Loucy (cell line): ENCODE results near the gene AP5Z1.

Experiments
- H2AFZ ChIP-seq: fragments of 200-600 bp; sonication (generic); 2 replicates; pipeline ENCODE4 v1.6.0; 2016; ENCODE audit warnings: antibody characterized with exemption, mild to moderate bottlenecking, low read length, moderate library complexity
- H3F3A ChIP-seq: fragments of 200-600 bp; 2 replicates; pipeline ENCODE4 v1.6.0; 2016; ENCODE audit warnings: antibody characterized with exemption, low read depth, mild to moderate bottlenecking
- H3K27me3 ChIP-seq: fragments of 200-600 bp; sonication (generic); 2 replicates; pipeline ENCODE4 v1.6.1; 2014; ENCODE audit warnings: low read length, mild to moderate bottlenecking; ENCODE audit not compliant: insufficient read depth, poor library complexity, severe bottlenecking
- H3K36me3 ChIP-seq: fragments of 200-600 bp; sonication (generic); 2 replicates; pipeline ENCODE4 v1.6.1; 2016; ENCODE audit warnings: low read length; ENCODE audit not compliant: insufficient read depth
- H3K4me1 ChIP-seq: fragments of 200-600 bp; sonication (generic); 2 replicates; pipeline ENCODE4 v1.5.1; 2014; ENCODE audit warnings: low read length, mild to moderate bottlenecking; ENCODE audit not compliant: insufficient read depth, poor library complexity, severe bottlenecking
- H3K4me2 ChIP-seq: fragments of 200-600 bp; sonication (generic); 2 replicates; pipeline ENCODE4 v1.6.0; 2014; ENCODE audit warnings: antibody characterized with exemption, low read length, low read depth, mild to moderate bottlenecking; ENCODE audit not compliant: poor library complexity, severe bottlenecking
- H3K4me3 ChIP-seq: fragments of 200-600 bp; sonication (generic); 2 replicates; pipeline ENCODE4 v1.5.1; 2014; ENCODE audit warnings: low read length, mild to moderate bottlenecking, mixed read lengths; ENCODE audit not compliant: poor library complexity, severe bottlenecking
- H3K79me2 ChIP-seq: fragments of 200-600 bp; sonication (generic); 2 replicates; pipeline ENCODE4 v1.6.1; 2014; ENCODE audit warnings: low read length; ENCODE audit not compliant: insufficient read depth
- H3K9ac ChIP-seq: fragments of 200-600 bp; sonication (generic); 2 replicates; pipeline ENCODE4 v1.6.0; 2014; ENCODE audit warnings: mild to moderate bottlenecking, low read depth, low read length, moderate library complexity; ENCODE audit not compliant: poor library complexity, severe bottlenecking
- H3K9me2 ChIP-seq: fragments of 200-600 bp; sonication (generic); replicated peaks from 2 replicates; pipeline ENCODE4 v1.6.1; 2016; ENCODE audit warnings: low read depth, low read length, mixed read lengths
- H3K9me3 ChIP-seq: fragments of 200-600 bp; sonication (generic); 2 replicates; pipeline ENCODE4 v1.6.1; 2014; ENCODE audit warnings: mild to moderate bottlenecking, antibody characterized with exemption, low read length, low read depth; ENCODE audit not compliant: insufficient read depth
- H4K20me1 ChIP-seq: fragments of 200-600 bp; sonication (generic); 2 replicates; pipeline ENCODE4 v1.6.0; 2014; ENCODE audit warnings: antibody characterized with exemption, low read length, mild to moderate bottlenecking; ENCODE audit not compliant: insufficient read depth, poor library complexity, severe bottlenecking
- CTCF ChIP-seq: fragments of 200-600 bp; sonication (generic); conservative IDR thresholded peaks from 2 replicates; pipeline ENCODE4 v1.5.1; 2014; ENCODE audit warnings: mild to moderate bottlenecking, antibody characterized with exemption, low read length
- EZH2phosphoT487 ChIP-seq: fragments of 200-600 bp; IDR thresholded peaks from 2 replicates; pipeline ENCODE4 v1.6.1; 2018; ENCODE audit warnings: antibody characterized with exemption, mild to moderate bottlenecking, moderate library complexity, borderline replicate concordance

The AP5Z1 gene

GRCh38 chr7:4817178-4817901 lies 41.9 kb downstream of the AP5Z1 start:
- H2AFZ ChIP-seq = no peak overlapping the region
- no peaks in the 10 kb centered on the region for H3K4me1 ChIP-seq
- H4K20me1 ChIP-seq = no peaks in the 10 kb centered on the region
- H3F3A ChIP-seq = no peaks in the 10 kb centered on the region
- no peak overlapping the region for H3K9ac ChIP-seq
- no peaks in the 10 kb centered on the region for H3K9me3 ChIP-seq
- H3K4me3 ChIP-seq = no peak overlapping the region
- no peak overlapping the region for H3K4me2 ChIP-seq
- no peak for TF ChIP-seq EZH2phosphoT487
- no peak for TF ChIP-seq CTCF
- no peaks in the 10 kb centered on the region for H3K27me3 ChIP-seq
- H3K36me3 ChIP-seq = no peaks in the 10 kb centered on the region
- no peaks in the 10 kb centered on the region for H3K79me2 ChIP-seq
- H3K9me2 ChIP-seq = no peaks in the 10 kb centered on the region

- no peaks in the 10 kb centered on the region for H3K4me1 ChIP-seq
- no peaks in the 10 kb centered on the region for H3F3A ChIP-seq
- H2AFZ ChIP-seq = no peak overlapping the region
- no peak overlapping the region for H3K9ac ChIP-seq
- no peaks in the 10 kb centered on the region for H4K20me1 ChIP-seq
- H3K4me3 ChIP-seq = no peak overlapping the region
- H3K4me2 ChIP-seq = no peak overlapping the region
- H3K36me3 ChIP-seq = no peaks in the 10 kb centered on the region
- no peaks in the 10 kb centered on the region for H3K9me2 ChIP-seq
- no peaks in the 10 kb centered on the region for H3K9me3 ChIP-seq
- TF ChIP-seq CTCF (no peak), EZH2phosphoT487 (no peak)
- H3K79me2 ChIP-seq = no peaks in the 10 kb centered on the region
- H3K27me3 ChIP-seq = no peaks in the 10 kb centered on the region
Observed at GRCh38 chr7:4818000-4818794, 42.8 kb downstream of the AP5Z1 start.

- H4K20me1 ChIP-seq = no peaks in the 10 kb centered on the region
- H3K4me2 ChIP-seq = no peak overlapping the region
- H3K4me3 ChIP-seq = no peak overlapping the region
Observed at GRCh38 chr7:4819560-4820404, 44.4 kb downstream of the AP5Z1 start.

More at GRCh38 chr7:4819560-4820404, 44.4 kb downstream of the AP5Z1 start:
- TF ChIP-seq EZH2phosphoT487 = no peak
- TF ChIP-seq CTCF = no peak
- Histone ChIP-seq H3K27me3 (no peaks in the 10 kb centered on the region), H3K79me2 (no peaks in the 10 kb centered on the region), H2AFZ (no peak overlapping the region), H3K9ac (no peak overlapping the region), H3K36me3 (no peaks in the 10 kb centered on the region), H3K4me1 (no peaks in the 10 kb centered on the region), H3F3A (no peaks in the 10 kb centered on the region), H3K9me3 (no peaks in the 10 kb centered on the region), H3K9me2 (no peaks in the 10 kb centered on the region)
